Suprapubic skin (tissue), 4 donors: ENCODE results near the gene PARVA. TPM values are rescaled to one million over a fixed set of nuclear protein-coding genes. Genes with fewer than 3 reads are reported as not detected.
"Not testable (repeated sequence)": the region's sequence is repeated elsewhere in the genome, so short reads cannot be mapped to it uniquely, and the experiment has no call there.

ENCODE experiments used
- DNase-seq, 2 donors: peaks; one replicate each; pipeline ENCODE4 v3.0.0-alpha.2; 2019; ENCODE audit warnings: low spot score in 2 of 2
- H3K27ac ChIP-seq: fragments of 200-600 bp; sonication (generic); one replicate; pipeline ENCODE4 v1.5.1; 2019
- H3K27me3 ChIP-seq: fragments of 200-600 bp; sonication (generic); one replicate; pipeline ENCODE4 v1.5.1; 2019
- H3K36me3 ChIP-seq: fragments of 200-600 bp; sonication (generic); one replicate; pipeline ENCODE4 v1.5.1; 2019
- H3K4me1 ChIP-seq: fragments of 200-600 bp; sonication (generic); one replicate; pipeline ENCODE4 v1.5.1; 2019
- H3K4me3 ChIP-seq: fragments of 200-600 bp; sonication (generic); one replicate; pipeline ENCODE4 v1.5.1; 2019; ENCODE audit warnings: mild to moderate bottlenecking
- H3K9me3 ChIP-seq: fragments of 200-600 bp; sonication (generic); one replicate; pipeline ENCODE4 v1.5.1; 2019
- CTCF ChIP-seq, 2 donors: fragments of 200-600 bp in 1 of 2; fragments of 450-650 bp in 1 of 2; sonication (generic) in 1 of 2; IDR thresholded peaks; one replicate each; pipeline ENCODE4 v1.5.1; 2016 to 2019; ENCODE audit warnings: antibody characterized with exemption in 2 of 2, mild to moderate bottlenecking in 1 of 2, moderate library complexity in 1 of 2
- EP300 ChIP-seq: sonication (generic); formaldehyde crosslinking; IDR thresholded peaks from one replicate; pipeline ENCODE4 v1.6.1; 2017; ENCODE audit warnings: antibody characterized with exemption
- POLR2A ChIP-seq, 2 donors: fragments of 450-650 bp; IDR thresholded peaks; one replicate each; pipeline ENCODE4 v1.6.1; 2017; ENCODE audit warnings: antibody characterized with exemption in 2 of 2, mild to moderate bottlenecking in 2 of 2, moderate library complexity in 2 of 2
- POLR2AphosphoS5 ChIP-seq, 3 donors: sonication (generic); formaldehyde crosslinking; IDR thresholded peaks; one replicate each; pipeline ENCODE4 v1.6.1; 2017; ENCODE audit warnings: antibody characterized with exemption in 3 of 3
- WGBS: methylation state at CpG from one replicate; pipeline ENCODE4 v1.1.5; 2018; 5-methylcytosine and 5-hydroxymethylcytosine counted together
- total RNA-seq, 4 donors: library from RNA; depleted of rRNA; stranded (reverse); fragments of >200 nt; gene quantifications; one replicate each; pipeline ENCODE4 v1.1.0, GENCODE V29; 2016

PARVA gene
- total RNA-seq, 4 donors from 2014 or later: 16.7 to 26.2 (median 21.4) TPM

GRCh38 chr11:12516387-12517105, 139.2 kb downstream of the PARVA start:
- DNase-seq: no peak
- Histone ChIP-seq H3K27ac (no peak overlapping the region), H3K4me1 (no peaks in the 10 kb centered on the region), H3K36me3 (peaks cover 19% of the 10 kb centered on the region), H3K27me3 (no peaks in the 10 kb centered on the region), H3K4me3 (no peak overlapping the region), H3K9me3 (no peaks in the 10 kb centered on the region)
- TF ChIP-seq POLR2AphosphoS5 (IDR thresholded peaks at IDR 0.05): no peak
- TF ChIP-seq POLR2A (IDR thresholded peaks at IDR 0.05): no peak
- TF ChIP-seq EP300: no peak
- no peak for TF ChIP-seq CTCF (IDR thresholded peaks at IDR 0.05)
- 88% methylated on average over 4 of the region's 4 CpGs for WGBS

GRCh38 chr11:12517306-12517705, 139.9 kb downstream of the PARVA start:
- WGBS: 100% methylated on average over 1 of the region's 4 CpGs
- Histone ChIP-seq H3K27ac (no peak overlapping the region), H3K4me3 (no peak overlapping the region), H3K4me1 (no peaks in the 10 kb centered on the region), H3K36me3 (peaks cover 19% of the 10 kb centered on the region), H3K9me3 (no peaks in the 10 kb centered on the region), H3K27me3 (no peaks in the 10 kb centered on the region)
- TF ChIP-seq EP300 (no peak), POLR2AphosphoS5 (IDR thresholded peaks at IDR 0.05) (no peak), POLR2A (IDR thresholded peaks at IDR 0.05) (no peak), CTCF (IDR thresholded peaks at IDR 0.05) (no peak)
- no peak for DNase-seq

GRCh38 chr11:12517741-12518140, 140.4 kb downstream of the PARVA start:
- TF ChIP-seq EP300 (no peak), POLR2AphosphoS5 (IDR thresholded peaks at IDR 0.05) (no peak)
- Histone ChIP-seq H3K4me3 (no peak overlapping the region), H3K27ac (no peak overlapping the region), H3K9me3 (no peaks in the 10 kb centered on the region), H3K27me3 (no peaks in the 10 kb centered on the region), H3K36me3 (peaks cover 19% of the 10 kb centered on the region), H3K4me1 (no peaks in the 10 kb centered on the region)
- no peak for DNase-seq
- 100% methylated on average over 3 of the region's 4 CpGs for WGBS

GRCh38 chr11:12518606-12519385, 141.4 kb downstream of the PARVA start:
- peaks cover 14% of the 10 kb centered on the region for H3K36me3 ChIP-seq
- DNase-seq: no peak
- no peak overlapping the region for H3K27ac ChIP-seq
- no peak overlapping the region for H3K4me3 ChIP-seq
- no peaks in the 10 kb centered on the region for H3K9me3 ChIP-seq
- WGBS: 92% methylated on average over 15 of the region's 15 CpGs
- no peaks in the 10 kb centered on the region for H3K27me3 ChIP-seq
- TF ChIP-seq EP300: no peak
- TF ChIP-seq POLR2A (IDR thresholded peaks at IDR 0.05): no peak
- no peak for TF ChIP-seq POLR2AphosphoS5 (IDR thresholded peaks at IDR 0.05)
- no peak for TF ChIP-seq CTCF (IDR thresholded peaks at IDR 0.05)
- no peaks in the 10 kb centered on the region for H3K4me1 ChIP-seq

- 94% methylated on average over 3 of the region's 3 CpGs for WGBS
- H3K27ac ChIP-seq: no peak overlapping the region
Measured at GRCh38 chr11:12520054-12520453, 142.7 kb downstream of the PARVA start.

GRCh38 chr11:12520576-12520975, 143.2 kb downstream of the PARVA start:
- H3K9me3 ChIP-seq, DNase-seq, H3K27me3 ChIP-seq, H3K4me1 ChIP-seq, H3K27ac ChIP-seq, H3K4me3 ChIP-seq: not testable (repeated sequence)
- H3K36me3 ChIP-seq: peaks cover 14% of the 10 kb centered on the region
- 95% methylated on average over 6 of the region's 6 CpGs for WGBS

More at GRCh38 chr11:12520054-12520453, 142.7 kb downstream of the PARVA start:
- no peaks in the 10 kb centered on the region for H3K27me3 ChIP-seq
- TF ChIP-seq POLR2A (IDR thresholded peaks at IDR 0.05) (no peak), POLR2AphosphoS5 (IDR thresholded peaks at IDR 0.05) (no peak), CTCF (IDR thresholded peaks at IDR 0.05) (no peak), EP300 (no peak)
- no peaks in the 10 kb centered on the region for H3K4me1 ChIP-seq
- peaks cover 14% of the 10 kb centered on the region for H3K36me3 ChIP-seq
- DNase-seq: no peak
- H3K4me3 ChIP-seq: no peak overlapping the region
- H3K9me3 ChIP-seq: no peaks in the 10 kb centered on the region
